ENCODE measurements around the gene HAP1.

GRCh38 chr17:41767324-41768042 lies 33.0 kb upstream of the HAP1 start:
- TF ChIP-seq CTCF (IDR thresholded peaks at IDR 0.05) = no peak
- no peak for TF ChIP-seq POLR2A (IDR thresholded peaks at IDR 0.05)
- TF ChIP-seq POLR2AphosphoS5 (IDR thresholded peaks at IDR 0.05; ENCODE audit: insufficient read depth in 1 of 2, low read depth in 1 of 2) = no peak
